Panc1 (cell line): ENCODE measurements around the gene KLHDC8A. TPM values are rescaled to one million over a fixed set of nuclear protein-coding genes. Genes with fewer than 3 reads are reported as not detected.

Experiments used
- ATAC-seq: fragments of 200-7000 bp; cut with Tn5 transposase; 2 replicates; pipeline ENCODE4 v1.9.1; 2020; ENCODE audit warnings: mild to moderate bottlenecking, moderate library complexity
- BruUV-seq: library from RNA; stranded (reverse); fragments of 400-500 nt; replicated peaks from 2 replicates; lab custom pipeline; 2021; lab: Mats Ljungman, UMichigan
- CTCF ChIA-PET: fragments of 300-600 bp; sonication (Branson Sonifier 250); formaldehyde crosslinking; loops from one replicate; lab custom pipeline; 2022; ENCODE audit warnings: antibody characterized with exemption; lab: Charles Lee
- POLR2A ChIA-PET: fragments of 300-600 bp; sonication (Branson Sonifier 250); formaldehyde crosslinking; loops from one replicate; lab custom pipeline; 2022; ENCODE audit warnings: antibody characterized with exemption; lab: Charles Lee
- DNase-seq: peaks from one replicate; pipeline ENCODE4 v3.0.0-alpha.2; 2010; ENCODE audit warnings: low read depth, low spot score
- H3K27ac ChIP-seq: 2 replicates; pipeline ENCODE4 v1.5.1; 2011; ENCODE audit warnings: mild to moderate bottlenecking, low read length, inconsistent platforms
- H3K27me3 ChIP-seq: fragments of 200-500 bp; sonication (Bioruptor generic); 2 replicates; pipeline ENCODE4 v1.6.0; 2014; ENCODE audit warnings: low read length, inconsistent platforms; ENCODE audit not compliant: control insufficient read depth, insufficient read depth
- H3K36me3 ChIP-seq: fragments of 200-500 bp; sonication (Bioruptor generic); 2 replicates; pipeline ENCODE4 v1.5.1; 2014; ENCODE audit warnings: inconsistent platforms, mild to moderate bottlenecking, low read length, moderate library complexity; ENCODE audit not compliant: control insufficient read depth, insufficient read depth
- H3K4me1 ChIP-seq: 2 replicates; pipeline ENCODE4 v1.5.1; 2011; ENCODE audit warnings: inconsistent platforms, mild to moderate bottlenecking, low read length, moderate library complexity; ENCODE audit not compliant: control insufficient read depth, insufficient read depth
- H3K4me3 ChIP-seq, 2 experiments: 2 replicates each; pipeline ENCODE4 v1.5.1; 2011 to 2012; ENCODE audit warnings: low read depth in 2 of 2, low read length in 2 of 2, mild to moderate bottlenecking in 2 of 2, inconsistent platforms in 1 of 2, moderate library complexity in 1 of 2
- H3K9me3 ChIP-seq: fragments of 200-500 bp; sonication (Bioruptor generic); 2 replicates; pipeline ENCODE4 v1.5.1; 2014; ENCODE audit warnings: low read depth, mild to moderate bottlenecking, inconsistent platforms, low read length, moderate library complexity; ENCODE audit not compliant: control insufficient read depth, insufficient read depth
- POLR2AphosphoS5 ChIP-seq: IDR thresholded peaks from 2 replicates; pipeline ENCODE4 v1.6.1; 2012; ENCODE audit warnings: mild to moderate bottlenecking, low read depth, low read length, moderate library complexity
- SIN3A ChIP-seq: IDR thresholded peaks from 2 replicates; pipeline ENCODE4 v1.6.1; 2012; ENCODE audit warnings: low read depth, mild to moderate bottlenecking, low read length, moderate library complexity, borderline replicate concordance; ENCODE audit not compliant: insufficient read depth
- TCF7L2 ChIP-seq: IDR thresholded peaks from 2 replicates; pipeline ENCODE4 v1.6.1; 2011; ENCODE audit warnings: mild to moderate bottlenecking, low read depth, low read length, inconsistent platforms
- in situ Hi-C: cut with HindIII; loops from 2 replicates; pipeline ENCODE4 v1.10.0; 2016; ENCODE audit warnings: low sequenced_read_pairs, low pct_unique_long_range_greater_than_20kb
- intact Hi-C: fragments of 100-400 bp; cut with micrococcal nuclease; formaldehyde crosslinking; loops from one replicate; pipeline ENCODE4 v1.10.0; 2022; ENCODE audit not compliant: unreplicated experiment
- total RNA-seq: library from RNA; stranded (reverse); gene quantifications from one replicate; pipeline ENCODE4 v1.2.1, GENCODE V29; 2021; ENCODE audit not compliant: unreplicated experiment
- TF ChIP-seq, protein P1 (sequence below): fragments of 450-650 bp; IDR thresholded peaks from 2 replicates; pipeline ENCODE4 v1.5.1; 2017; ENCODE audit warnings: mild to moderate bottlenecking
- TF ChIP-seq, protein P2 (sequence below), 2 experiments: IDR thresholded peaks; 2 replicates each; pipeline ENCODE4 v1.6.1; 2011 to 2012; ENCODE audit warnings: low read depth in 2 of 2, control low read depth in 1 of 2, low read length in 1 of 2, mild to moderate bottlenecking in 1 of 2, moderate library complexity in 1 of 2; ENCODE audit not compliant: insufficient read depth in 1 of 2

The KLHDC8A gene
- total RNA-seq, 1 experiment from 2014 or later: 0.31 TPM

DNA sequence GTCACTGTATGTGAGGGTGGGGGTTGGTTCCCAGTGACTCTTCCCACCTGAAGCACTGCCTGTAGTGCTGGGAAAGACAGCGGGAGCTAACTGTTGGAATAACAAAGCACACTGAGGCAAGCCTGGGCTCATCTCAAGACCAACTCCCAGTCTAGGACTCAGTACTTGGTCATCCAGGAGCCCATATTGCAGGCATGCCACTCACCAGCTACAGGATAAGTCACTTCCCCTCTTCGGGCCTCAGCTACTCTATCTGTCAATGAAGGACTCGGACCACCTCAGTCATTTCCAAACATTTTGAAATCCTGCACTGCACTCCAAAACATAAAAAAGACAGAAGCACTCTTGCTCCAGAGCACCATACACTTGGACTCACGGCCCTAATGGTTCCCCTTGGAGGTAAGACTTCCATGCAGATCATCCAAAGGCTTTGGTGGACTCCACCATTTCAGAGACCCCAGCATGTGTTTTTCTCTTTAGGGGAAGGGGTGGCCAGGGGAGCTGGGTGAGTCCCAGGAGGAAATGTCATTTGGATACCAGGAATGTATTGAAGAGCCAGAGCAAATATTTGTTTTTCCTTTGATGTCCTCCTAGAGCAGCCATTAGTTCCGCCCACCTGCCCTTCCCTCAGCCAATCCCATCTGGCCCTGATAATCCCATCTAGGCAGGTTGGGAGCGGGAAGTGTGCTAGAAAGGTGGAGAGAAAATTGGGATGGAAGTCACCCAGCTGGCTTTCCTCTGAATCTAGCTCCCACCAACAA is 38.3 kb downstream of the KLHDC8A start:
- H3K27ac ChIP-seq: peak overlapping the region; percentile 72

DNA sequence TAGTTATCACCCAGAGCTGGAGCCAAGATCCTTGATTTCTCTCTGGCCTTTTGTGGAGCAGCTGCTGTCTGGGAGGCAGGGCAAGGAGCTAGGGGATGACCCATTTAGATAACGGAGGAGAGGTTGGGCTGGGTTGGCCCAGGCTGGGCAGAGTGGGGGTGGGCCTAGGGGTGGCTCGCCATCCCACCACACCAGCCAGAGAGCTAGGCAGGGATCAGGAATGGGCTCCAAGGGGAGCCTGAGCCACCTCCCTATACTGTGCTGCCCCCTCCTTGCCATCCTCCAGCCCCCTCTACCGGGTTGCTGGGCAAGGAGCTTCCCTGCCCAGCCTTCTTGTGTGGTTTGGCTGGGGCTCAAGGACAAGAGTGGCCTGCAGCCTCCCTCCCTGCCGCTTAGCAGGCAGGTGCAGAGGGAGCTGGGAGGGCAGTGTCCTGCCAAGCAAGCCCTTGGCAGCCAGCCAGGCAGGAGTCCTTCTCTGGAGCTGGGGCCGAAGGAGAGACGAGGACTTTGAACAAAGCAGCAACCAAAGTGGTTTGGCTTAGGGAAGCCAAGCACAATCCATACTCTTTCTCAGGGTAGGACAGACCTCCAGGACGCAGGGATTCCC is 39.3 kb downstream of the KLHDC8A start:
- ATAC-seq: peak; percentile 17
- POLR2A ChIA-PET: interaction anchor here (0.6 kb wide), 2 partner anchors 32 to 195 kb away, joined by 3 to 4 read pairs; partner anchors contain the start of gene RBBP5
- intact Hi-C loops: no loop called here

More for the DNA sequence above, 38.3 kb downstream of the KLHDC8A start:
- CTCF ChIA-PET: interaction anchor here (0.6 to 1.6 kb wide), 5 partner anchors 15 to 307 kb away, joined by 3 to 16 read pairs (median 4); no protein-coding TSS in a partner anchor
- peaks cover 59% of the 10 kb centered on the region for H3K4me1 ChIP-seq
- H3K9me3 ChIP-seq: no peaks in the 10 kb centered on the region
- TF ChIP-seq SIN3A: no peak
- peak; percentile 90 for TF ChIP-seq TCF7L2
- no peak for DNase-seq
- H3K27me3 ChIP-seq: no peaks in the 10 kb centered on the region
- POLR2A ChIA-PET: interaction anchor here (0.7 kb wide), 1 partner anchor 20 kb away, joined by 8 read pairs; no protein-coding TSS in a partner anchor
- in situ Hi-C loops (no loop called here), intact Hi-C loops (no loop called here)
- no TSS peak for BruUV-seq
- ATAC-seq: no peak
- peak overlapping the region; percentile 88 to 89 for H3K4me3 ChIP-seq
- no peaks in the 10 kb centered on the region for H3K36me3 ChIP-seq

More for the DNA sequence above, 39.3 kb downstream of the KLHDC8A start:
- Histone ChIP-seq H3K9me3 (no peaks in the 10 kb centered on the region), H3K27me3 (no peaks in the 10 kb centered on the region), H3K4me3 (peak overlapping the region; percentile 88 to 89; a peak in 3 of 4 replicates), H3K36me3 (no peaks in the 10 kb centered on the region), H3K27ac (peak overlapping the region; percentile 72), H3K4me1 (peaks cover 63% of the 10 kb centered on the region)
- BruUV-seq: no TSS peak
- CTCF ChIA-PET: interaction anchor here (0.6 to 1.6 kb wide), 3 partner anchors 42 to 306 kb away, joined by 3 to 16 read pairs (median 6); no protein-coding TSS in a partner anchor
- in situ Hi-C loops: no loop called here
- TF ChIP-seq, protein P1, sequence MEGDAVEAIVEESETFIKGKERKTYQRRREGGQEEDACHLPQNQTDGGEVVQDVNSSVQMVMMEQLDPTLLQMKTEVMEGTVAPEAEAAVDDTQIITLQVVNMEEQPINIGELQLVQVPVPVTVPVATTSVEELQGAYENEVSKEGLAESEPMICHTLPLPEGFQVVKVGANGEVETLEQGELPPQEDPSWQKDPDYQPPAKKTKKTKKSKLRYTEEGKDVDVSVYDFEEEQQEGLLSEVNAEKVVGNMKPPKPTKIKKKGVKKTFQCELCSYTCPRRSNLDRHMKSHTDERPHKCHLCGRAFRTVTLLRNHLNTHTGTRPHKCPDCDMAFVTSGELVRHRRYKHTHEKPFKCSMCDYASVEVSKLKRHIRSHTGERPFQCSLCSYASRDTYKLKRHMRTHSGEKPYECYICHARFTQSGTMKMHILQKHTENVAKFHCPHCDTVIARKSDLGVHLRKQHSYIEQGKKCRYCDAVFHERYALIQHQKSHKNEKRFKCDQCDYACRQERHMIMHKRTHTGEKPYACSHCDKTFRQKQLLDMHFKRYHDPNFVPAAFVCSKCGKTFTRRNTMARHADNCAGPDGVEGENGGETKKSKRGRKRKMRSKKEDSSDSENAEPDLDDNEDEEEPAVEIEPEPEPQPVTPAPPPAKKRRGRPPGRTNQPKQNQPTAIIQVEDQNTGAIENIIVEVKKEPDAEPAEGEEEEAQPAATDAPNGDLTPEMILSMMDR: no peak
- TF ChIP-seq, protein P2, sequence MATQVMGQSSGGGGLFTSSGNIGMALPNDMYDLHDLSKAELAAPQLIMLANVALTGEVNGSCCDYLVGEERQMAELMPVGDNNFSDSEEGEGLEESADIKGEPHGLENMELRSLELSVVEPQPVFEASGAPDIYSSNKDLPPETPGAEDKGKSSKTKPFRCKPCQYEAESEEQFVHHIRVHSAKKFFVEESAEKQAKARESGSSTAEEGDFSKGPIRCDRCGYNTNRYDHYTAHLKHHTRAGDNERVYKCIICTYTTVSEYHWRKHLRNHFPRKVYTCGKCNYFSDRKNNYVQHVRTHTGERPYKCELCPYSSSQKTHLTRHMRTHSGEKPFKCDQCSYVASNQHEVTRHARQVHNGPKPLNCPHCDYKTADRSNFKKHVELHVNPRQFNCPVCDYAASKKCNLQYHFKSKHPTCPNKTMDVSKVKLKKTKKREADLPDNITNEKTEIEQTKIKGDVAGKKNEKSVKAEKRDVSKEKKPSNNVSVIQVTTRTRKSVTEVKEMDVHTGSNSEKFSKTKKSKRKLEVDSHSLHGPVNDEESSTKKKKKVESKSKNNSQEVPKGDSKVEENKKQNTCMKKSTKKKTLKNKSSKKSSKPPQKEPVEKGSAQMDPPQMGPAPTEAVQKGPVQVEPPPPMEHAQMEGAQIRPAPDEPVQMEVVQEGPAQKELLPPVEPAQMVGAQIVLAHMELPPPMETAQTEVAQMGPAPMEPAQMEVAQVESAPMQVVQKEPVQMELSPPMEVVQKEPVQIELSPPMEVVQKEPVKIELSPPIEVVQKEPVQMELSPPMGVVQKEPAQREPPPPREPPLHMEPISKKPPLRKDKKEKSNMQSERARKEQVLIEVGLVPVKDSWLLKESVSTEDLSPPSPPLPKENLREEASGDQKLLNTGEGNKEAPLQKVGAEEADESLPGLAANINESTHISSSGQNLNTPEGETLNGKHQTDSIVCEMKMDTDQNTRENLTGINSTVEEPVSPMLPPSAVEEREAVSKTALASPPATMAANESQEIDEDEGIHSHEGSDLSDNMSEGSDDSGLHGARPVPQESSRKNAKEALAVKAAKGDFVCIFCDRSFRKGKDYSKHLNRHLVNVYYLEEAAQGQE (IDR thresholded peaks at IDR 0.05; ENCODE audit: insufficient read depth in 1 of 2, low read depth in 2 of 2, low read length in 1 of 2): no peak
- no peak for TF ChIP-seq SIN3A
- TF ChIP-seq POLR2AphosphoS5: no peak
- TF ChIP-seq TCF7L2: no peak
- DNase-seq: no peak
